Hepatocyte (in vitro differentiated cells): ENCODE results near the gene PHIP. TPM values are rescaled to one million over a fixed set of nuclear protein-coding genes. Genes with fewer than 3 reads are reported as not detected.

Source experiments
- DNase-seq: peaks from one replicate; pipeline ENCODE4 v3.0.0-alpha.2; 2016; ENCODE audit warnings: low spot score
- H2AFZ ChIP-seq: fragments of 200-600 bp; sonication (generic); 2 replicates; pipeline ENCODE4 v1.6.0; 2016; ENCODE audit warnings: antibody characterized with exemption, mild to moderate bottlenecking
- H3K27ac ChIP-seq: fragments of 200-600 bp; sonication (generic); 2 replicates; pipeline ENCODE4 v1.5.1; 2016; ENCODE audit warnings: mild to moderate bottlenecking
- H3K27me3 ChIP-seq: fragments of 200-600 bp; sonication (generic); 2 replicates; pipeline ENCODE4 v1.6.1; 2016
- H3K36me3 ChIP-seq: fragments of 200-600 bp; sonication (generic); replicated peaks from 2 replicates; pipeline ENCODE4 v1.5.1; 2016; ENCODE audit warnings: low read depth; ENCODE audit not compliant: insufficient read depth
- H3K4me1 ChIP-seq: fragments of 200-600 bp; sonication (generic); 2 replicates; pipeline ENCODE4 v1.5.1; 2016; ENCODE audit warnings: mild to moderate bottlenecking, moderate library complexity; ENCODE audit not compliant: insufficient read depth
- H3K4me2 ChIP-seq: fragments of 200-600 bp; sonication (generic); 2 replicates; pipeline ENCODE4 v1.6.0; 2016
- H3K4me3 ChIP-seq: fragments of 200-600 bp; sonication (generic); 2 replicates; pipeline ENCODE4 v1.5.1; 2016; ENCODE audit warnings: mild to moderate bottlenecking
- H3K79me2 ChIP-seq: fragments of 200-600 bp; sonication (generic); 2 replicates; pipeline ENCODE4 v1.6.0; 2017; ENCODE audit warnings: mild to moderate bottlenecking
- H3K9me2 ChIP-seq: fragments of 200-600 bp; sonication (generic); replicated peaks from 2 replicates; pipeline ENCODE4 v1.6.0; 2017; ENCODE audit warnings: mild to moderate bottlenecking; ENCODE audit not compliant: insufficient read depth
- H3K9me3 ChIP-seq: fragments of 200-600 bp; sonication (generic); 2 replicates; pipeline ENCODE4 v1.5.1; 2016; ENCODE audit warnings: low read depth, mild to moderate bottlenecking
- H4K20me1 ChIP-seq: fragments of 200-600 bp; sonication (generic); 2 replicates; pipeline ENCODE4 v1.6.0; 2016; ENCODE audit warnings: mild to moderate bottlenecking; ENCODE audit not compliant: insufficient read depth, poor library complexity, severe bottlenecking
- CTCF ChIP-seq: fragments of 200-600 bp; sonication (generic); IDR thresholded peaks from 2 replicates; pipeline ENCODE4 v1.5.1; 2016; ENCODE audit warnings: antibody characterized with exemption, mild to moderate bottlenecking; ENCODE audit not compliant: poor library complexity
- EZH2 ChIP-seq: fragments of 200-600 bp; sonication (generic); IDR thresholded peaks from 2 replicates; pipeline ENCODE4 v1.6.1; 2016; ENCODE audit warnings: antibody characterized with exemption, mild to moderate bottlenecking, borderline replicate concordance
- EZH2phosphoT487 ChIP-seq: fragments of 200-600 bp; sonication (generic); IDR thresholded peaks from one replicate; pipeline ENCODE4 v1.6.1; 2018; ENCODE audit warnings: antibody characterized with exemption, mild to moderate bottlenecking, low read depth, moderate library complexity; ENCODE audit not compliant: unreplicated experiment, severe bottlenecking
- whole genome bisulfite sequencing: methylation state at CpG from one replicate; pipeline ENCODE4 v1.1.6; 2016; ENCODE audit warnings: low lambda C conversion rate; ENCODE audit errors: missing lambda C conversion rate; 5-methylcytosine and 5-hydroxymethylcytosine counted together
- polyA plus RNA-seq: library from polyadenylated mRNA; unstranded; fragments of >200 nt; fragmentation: Nextera tagmentation; extraction: Ambion mirVana; gene quantifications from 2 replicates; pipeline ENCODE4 v1.2.1, GENCODE V29; 2016
- total RNA-seq: library from RNA; depleted of rRNA; stranded (reverse); fragments of >200 nt; gene quantifications from 2 replicates; pipeline ENCODE4 v1.2.3, GENCODE V29; 2014

PHIP gene
- total and polyA plus RNA-seq, 2 experiments from 2014 or later = 15.2 to 44.4 TPM

- Histone ChIP-seq H3K36me3 (peaks cover 12% of the 10 kb centered on the region), H3K4me3 (no peak overlapping the region), H3K27ac (no peak overlapping the region), H3K27me3 (no peaks in the 10 kb centered on the region), H3K79me2 (no peaks in the 10 kb centered on the region), H2AFZ (no peak overlapping the region), H4K20me1 (no peaks in the 10 kb centered on the region), H3K4me1 (no peaks in the 10 kb centered on the region), H3K9me2 (no peaks in the 10 kb centered on the region), H3K9me3 (peaks cover 14% of the 10 kb centered on the region), H3K4me2 (no peak overlapping the region)
- TF ChIP-seq EZH2 = no peak
- WGBS = 93% methylated on average over 2 of the region's 2 CpGs
- DNase-seq = no peak
Observed at GRCh38 chr6:78947962-78948361, 130.1 kb downstream of the PHIP start.

DNA sequence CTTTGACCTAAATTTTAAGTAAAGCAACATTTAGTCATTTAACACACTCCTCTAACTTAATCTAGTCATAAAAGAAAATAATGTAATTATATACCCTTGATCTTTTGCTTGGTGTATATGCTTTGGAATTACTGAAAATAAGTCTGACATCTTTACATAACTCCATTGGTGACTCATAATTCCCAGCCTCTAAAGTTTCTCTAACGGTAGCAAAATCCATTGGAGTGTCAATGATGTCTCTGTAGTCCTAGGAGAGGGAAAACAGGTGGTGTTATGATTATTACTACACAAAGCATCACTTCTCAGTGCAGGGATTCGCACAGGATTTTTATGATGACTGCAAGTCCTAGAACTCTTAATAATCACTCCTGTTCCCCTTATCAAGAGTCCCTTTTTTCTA, 130.5 kb downstream of the PHIP start:
- H3K9me2 ChIP-seq = no peaks in the 10 kb centered on the region
- H3K9me3 ChIP-seq = peaks cover 14% of the 10 kb centered on the region
- no peak overlapping the region for H3K4me2 ChIP-seq
- no peaks in the 10 kb centered on the region for H3K27me3 ChIP-seq
- H3K36me3 ChIP-seq = peaks cover 9% of the 10 kb centered on the region
- DNase-seq = no peak
- no peaks in the 10 kb centered on the region for H3K79me2 ChIP-seq
- no peak overlapping the region for H2AFZ ChIP-seq
- no peak overlapping the region for H3K4me3 ChIP-seq
- 84% methylated on average over 2 of the region's 2 CpGs for WGBS
- no peaks in the 10 kb centered on the region for H3K4me1 ChIP-seq
- H4K20me1 ChIP-seq = no peaks in the 10 kb centered on the region
- TF ChIP-seq EZH2phosphoT487 (no peak), EZH2 (no peak), CTCF (no peak)
- H3K27ac ChIP-seq = no peak overlapping the region

- H3K27ac ChIP-seq = no peak overlapping the region
- no peaks in the 10 kb centered on the region for H4K20me1 ChIP-seq
- H3K4me1 ChIP-seq = no peaks in the 10 kb centered on the region
- H3K79me2 ChIP-seq = no peaks in the 10 kb centered on the region
- peaks cover 3% of the 10 kb centered on the region for H3K36me3 ChIP-seq
- no peaks in the 10 kb centered on the region for H3K27me3 ChIP-seq
- H3K9me3 ChIP-seq = no peaks in the 10 kb centered on the region
- no peak overlapping the region for H3K4me2 ChIP-seq
- H2AFZ ChIP-seq = no peak overlapping the region
- TF ChIP-seq EZH2 (no peak), EZH2phosphoT487 (no peak), CTCF (no peak)
- no peaks in the 10 kb centered on the region for H3K9me2 ChIP-seq
- DNase-seq = no peak
- WGBS = 100% methylated on average over 1 of the region's 1 CpG
- no peak overlapping the region for H3K4me3 ChIP-seq
Observed at GRCh38 chr6:78942446-78942845, 135.6 kb downstream of the PHIP start.

DNA sequence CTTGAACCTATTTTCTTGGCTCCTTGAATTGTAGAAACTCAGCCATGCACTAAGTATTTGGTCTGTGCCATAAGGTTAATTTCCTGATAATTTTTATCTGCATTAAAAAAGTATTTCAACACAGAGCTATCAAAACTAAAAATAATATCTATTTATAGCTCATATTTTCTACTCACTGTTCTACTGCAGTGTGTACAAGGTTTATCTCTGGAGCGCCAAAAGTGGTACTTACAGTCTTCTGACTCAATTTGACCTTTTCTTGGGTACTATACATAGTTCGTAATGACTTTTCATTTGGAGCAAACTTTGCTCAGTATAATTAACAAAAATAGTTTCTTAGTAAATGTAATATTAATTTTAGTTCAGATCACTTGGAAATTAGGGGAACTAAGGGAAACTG, 141.5 kb downstream of the PHIP start:
- Histone ChIP-seq H3K9me2 (no peaks in the 10 kb centered on the region), H3K79me2 (no peaks in the 10 kb centered on the region), H3K9me3 (no peaks in the 10 kb centered on the region), H3K27me3 (no peaks in the 10 kb centered on the region), H3K4me3 (no peak overlapping the region), H4K20me1 (no peaks in the 10 kb centered on the region), H2AFZ (no peak overlapping the region), H3K27ac (no peak overlapping the region), H3K4me1 (no peaks in the 10 kb centered on the region), H3K36me3 (peaks cover 3% of the 10 kb centered on the region), H3K4me2 (no peak overlapping the region)
- DNase-seq = no peak
- TF ChIP-seq CTCF (no peak), EZH2phosphoT487 (no peak), EZH2 (no peak)
- WGBS = 99% methylated on average over 2 of the region's 2 CpGs
